Measurements from ENCODE around the gene ATF7. TPM values are rescaled to one million over a fixed set of nuclear protein-coding genes. Genes with fewer than 3 reads are reported as not detected.

ATF7 gene
- total and polyA plus RNA-seq, 2 donors (not counting 1 experiment from before 2014, with no cell fraction given), result 15.7 to 42.2 TPM

DNA sequence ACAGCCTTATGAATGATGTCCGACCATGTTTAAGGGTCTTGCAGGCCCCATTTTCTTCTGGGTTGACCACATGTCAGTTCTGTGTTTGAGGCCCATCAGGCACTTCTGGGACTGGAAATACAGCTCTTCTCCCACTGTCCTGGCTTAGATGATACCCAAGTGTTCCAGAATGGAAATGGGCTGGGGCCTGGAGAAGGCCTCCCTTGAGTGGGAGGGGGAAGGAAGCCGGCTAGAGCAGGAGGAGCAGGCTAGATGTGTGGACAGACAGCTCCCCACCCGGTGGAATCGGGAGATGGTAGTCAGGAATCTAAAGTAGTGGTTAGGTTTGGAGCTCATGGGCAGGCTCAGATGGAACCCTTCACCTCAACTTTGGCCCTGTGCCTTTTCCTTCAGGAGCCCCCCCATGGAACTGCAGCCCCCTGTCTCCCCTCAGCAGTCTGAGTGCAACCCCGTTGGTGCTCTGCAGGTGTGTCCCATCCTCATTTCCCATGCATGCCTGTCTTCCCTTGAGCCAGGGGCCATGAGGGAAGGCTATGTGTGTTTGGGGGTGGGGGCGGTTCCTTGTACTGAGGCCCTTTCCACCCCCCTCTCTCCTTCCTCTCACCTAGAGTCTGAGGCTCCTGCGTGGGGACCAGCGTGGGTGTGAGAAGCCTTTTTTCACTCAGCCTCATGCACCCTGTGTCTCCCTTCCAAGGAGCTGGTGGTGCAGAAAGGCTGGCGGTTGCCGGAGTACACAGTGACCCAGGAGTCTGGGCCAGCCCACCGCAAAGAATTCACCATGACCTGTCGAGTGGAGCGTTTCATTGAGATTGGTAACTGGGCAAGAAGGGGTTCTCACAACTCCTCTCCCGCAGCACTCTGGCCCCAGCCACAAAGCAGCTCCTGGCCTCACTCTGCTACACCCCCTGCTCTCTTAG, 121.9 kb downstream of the ATF7 start:
- Histone ChIP-seq H4K20me1 (ENCODE audit: control insufficient read depth, insufficient read depth, low read length, poor library complexity, severe bottlenecking) (no peaks in the 10 kb centered on the region), H3K9ac (ENCODE audit: low read length) (no peak overlapping the region), H3K79me2 (ENCODE audit: control insufficient read depth, insufficient read depth, low read length) (peaks cover 21% of the 10 kb centered on the region), H3K4me1 (ENCODE audit: control insufficient read depth in 2 of 2, insufficient read depth in 2 of 2, low read length in 2 of 2) (peaks cover 22 to 27% of the 10 kb centered on the region in 2 donors), H3K27me3 (replicated peaks in 1 of 4; ENCODE audit: control extremely low read depth in 1 of 4, control insufficient read depth in 3 of 4, insufficient read depth in 4 of 4, low read length in 3 of 4) (no peaks in the 10 kb centered on the region), H3K4me3 (ENCODE audit: control extremely low read depth in 1 of 5, extremely low read depth in 1 of 5, insufficient read depth in 1 of 5, low read depth in 2 of 5, low read length in 4 of 5) (no peak overlapping the region), H3K36me3 (replicated peaks in 1 of 2; ENCODE audit: control extremely low read depth in 1 of 2, control insufficient read depth in 1 of 2, extremely low read depth in 1 of 2, insufficient read depth in 2 of 2, low read length in 1 of 2) (peaks cover 0 to 29% of the 10 kb centered on the region in 2 experiments), H2AFZ (ENCODE audit: insufficient read depth, low read depth, low read length, poor library complexity, severe bottlenecking) (no peak overlapping the region), H3K4me2 (replicated peaks; ENCODE audit: low read depth, low read length, poor library complexity, severe bottlenecking) (no peak overlapping the region), H3K9me3 (ENCODE audit: control extremely low read depth in 1 of 3, control insufficient read depth in 2 of 3, insufficient read depth in 1 of 3, low read length in 2 of 3) (peaks cover 0 to 6% (median 0%) of the 10 kb centered on the region in 3 donors), H3K27ac (ENCODE audit: low read length in 2 of 2) (no peak overlapping the region)
- ChIA-PET POLR2A (interaction anchor here (1.8 kb wide), 1 partner anchor 54 kb away, joined by 3 read pairs; no protein-coding TSS in a partner anchor), CTCF (interaction anchor here (1.0 to 1.4 kb wide), 2 partner anchors 30 to 83 kb away, joined by 3 to 4 read pairs; no protein-coding TSS in a partner anchor)
- H3K27ac Mint-ChIP-seq, result no peak overlapping the region
- 95% methylated on average over 10 of the region's 14 CpGs for WGBS (ENCODE audit: insufficient coverage)
- TF ChIP-seq, protein P1, sequence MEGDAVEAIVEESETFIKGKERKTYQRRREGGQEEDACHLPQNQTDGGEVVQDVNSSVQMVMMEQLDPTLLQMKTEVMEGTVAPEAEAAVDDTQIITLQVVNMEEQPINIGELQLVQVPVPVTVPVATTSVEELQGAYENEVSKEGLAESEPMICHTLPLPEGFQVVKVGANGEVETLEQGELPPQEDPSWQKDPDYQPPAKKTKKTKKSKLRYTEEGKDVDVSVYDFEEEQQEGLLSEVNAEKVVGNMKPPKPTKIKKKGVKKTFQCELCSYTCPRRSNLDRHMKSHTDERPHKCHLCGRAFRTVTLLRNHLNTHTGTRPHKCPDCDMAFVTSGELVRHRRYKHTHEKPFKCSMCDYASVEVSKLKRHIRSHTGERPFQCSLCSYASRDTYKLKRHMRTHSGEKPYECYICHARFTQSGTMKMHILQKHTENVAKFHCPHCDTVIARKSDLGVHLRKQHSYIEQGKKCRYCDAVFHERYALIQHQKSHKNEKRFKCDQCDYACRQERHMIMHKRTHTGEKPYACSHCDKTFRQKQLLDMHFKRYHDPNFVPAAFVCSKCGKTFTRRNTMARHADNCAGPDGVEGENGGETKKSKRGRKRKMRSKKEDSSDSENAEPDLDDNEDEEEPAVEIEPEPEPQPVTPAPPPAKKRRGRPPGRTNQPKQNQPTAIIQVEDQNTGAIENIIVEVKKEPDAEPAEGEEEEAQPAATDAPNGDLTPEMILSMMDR (IDR thresholded peaks at IDR 0.05), result no peak
- TF ChIP-seq EZH2 (IDR thresholded peaks at IDR 0.05; ENCODE audit: borderline replicate concordance, insufficient read depth, low read depth, low read length, poor library complexity, severe bottlenecking), result no peak
- DNase-seq (no peak), ATAC-seq (ENCODE audit: low read depth) (no peak)
- H3K27me3 Mint-ChIP-seq, result no peaks in the 10 kb centered on the region
- no peak overlapping the region for H3K4me3 Mint-ChIP-seq
- H3K9me3 Mint-ChIP-seq (ENCODE audit: insufficient read depth), result no peaks in the 10 kb centered on the region
- peaks cover 33% of the 10 kb centered on the region for H3K4me1 Mint-ChIP-seq
- intact Hi-C loops (cut with micrococcal nuclease), result no loop called here

Measured in B cell (primary cell).